Measurements from ENCODE around the gene HSD17B3.
"Not testable (repeated sequence)": the region's sequence is repeated elsewhere in the genome, so short reads cannot be mapped to it uniquely, and the experiment has no call there.

Gene HSD17B3

GRCh38 chr9:96195541-96195940 lies 106.4 kb downstream of the HSD17B3 start:
- Histone ChIP-seq H2AFZ (ENCODE audit: low read depth, low read length) (no peak overlapping the region), H3K4me1 (ENCODE audit: insufficient read depth, low read length) (no peaks in the 10 kb centered on the region), H3K27me3 (ENCODE audit: insufficient read depth, low read length) (no peaks in the 10 kb centered on the region), H3K4me3 (ENCODE audit: low read length) (no peak overlapping the region), H3K36me3 (ENCODE audit: insufficient read depth, low read length) (no peaks in the 10 kb centered on the region), H3K9me3 (ENCODE audit: low read length) (peaks cover 3% of the 10 kb centered on the region)

GRCh38 chr9:96193236-96193755 lies 108.7 kb downstream of the HSD17B3 start:
- H3K4me1 ChIP-seq (ENCODE audit: insufficient read depth, low read length): peaks cover 6% of the 10 kb centered on the region
- peaks cover 7% of the 10 kb centered on the region for H3K9me3 ChIP-seq (ENCODE audit: low read length)
- no peak overlapping the region for H3K4me3 ChIP-seq (ENCODE audit: low read length)

GRCh38 chr9:96192710-96193109 lies 109.3 kb downstream of the HSD17B3 start:
- Histone ChIP-seq H3K9me3 (ENCODE audit: low read length) (peaks cover 7% of the 10 kb centered on the region), H3K4me3 (ENCODE audit: low read length) (no peak overlapping the region), H2AFZ (ENCODE audit: low read depth, low read length) (no peak overlapping the region), H3K27me3 (ENCODE audit: insufficient read depth, low read length) (no peaks in the 10 kb centered on the region), H3K4me1 (ENCODE audit: insufficient read depth, low read length) (peaks cover 8% of the 10 kb centered on the region), H3K36me3 (ENCODE audit: insufficient read depth, low read length) (no peaks in the 10 kb centered on the region)

More at GRCh38 chr9:96193236-96193755, 108.7 kb downstream of the HSD17B3 start:
- H3K36me3 ChIP-seq (ENCODE audit: insufficient read depth, low read length): no peaks in the 10 kb centered on the region
- H2AFZ ChIP-seq (ENCODE audit: low read depth, low read length): no peak overlapping the region
- no peaks in the 10 kb centered on the region for H3K27me3 ChIP-seq (ENCODE audit: insufficient read depth, low read length)

- Histone ChIP-seq H3K27me3 (ENCODE audit: insufficient read depth, low read length) (peaks cover 6% of the 10 kb centered on the region), H3K4me3 (ENCODE audit: low read length) (no peak overlapping the region), H3K4me1 (ENCODE audit: insufficient read depth, low read length) (peaks cover 20% of the 10 kb centered on the region), H3K36me3 (ENCODE audit: insufficient read depth, low read length) (no peaks in the 10 kb centered on the region), H2AFZ (ENCODE audit: low read depth, low read length) (no peak overlapping the region), H3K9me3 (ENCODE audit: low read length) (peaks cover 13% of the 10 kb centered on the region)
Observed at GRCh38 chr9:96189995-96190394, 112.0 kb downstream of the HSD17B3 start.

GRCh38 chr9:96189581-96189980 lies 112.4 kb downstream of the HSD17B3 start:
- peaks cover 15% of the 10 kb centered on the region for H3K9me3 ChIP-seq (ENCODE audit: low read length)
- H3K4me1 ChIP-seq (ENCODE audit: insufficient read depth, low read length): peaks cover 20% of the 10 kb centered on the region
- H3K4me3 ChIP-seq (ENCODE audit: low read length); H3K27me3 ChIP-seq (ENCODE audit: insufficient read depth, low read length); H2AFZ ChIP-seq (ENCODE audit: low read depth, low read length); H3K36me3 ChIP-seq (ENCODE audit: insufficient read depth, low read length): not testable (repeated sequence)

GRCh38 chr9:96188571-96188970 lies 113.4 kb downstream of the HSD17B3 start:
- Histone ChIP-seq H3K27me3 (ENCODE audit: insufficient read depth, low read length) (peaks cover 6% of the 10 kb centered on the region), H3K4me3 (ENCODE audit: low read length) (no peak overlapping the region), H2AFZ (ENCODE audit: low read depth, low read length) (no peak overlapping the region), H3K4me1 (ENCODE audit: insufficient read depth, low read length) (peaks cover 20% of the 10 kb centered on the region), H3K36me3 (ENCODE audit: insufficient read depth, low read length) (no peaks in the 10 kb centered on the region), H3K9me3 (ENCODE audit: low read length) (peaks cover 19% of the 10 kb centered on the region)

- H2AFZ ChIP-seq (ENCODE audit: low read depth, low read length): peak overlapping the region; percentile 89
- H3K4me3 ChIP-seq (ENCODE audit: low read length): no peak overlapping the region
- H3K9me3 ChIP-seq (ENCODE audit: low read length): peaks cover 16% of the 10 kb centered on the region
- H3K36me3 ChIP-seq (ENCODE audit: insufficient read depth, low read length): no peaks in the 10 kb centered on the region
- peaks cover 6% of the 10 kb centered on the region for H3K27me3 ChIP-seq (ENCODE audit: insufficient read depth, low read length)
- H3K4me1 ChIP-seq (ENCODE audit: insufficient read depth, low read length): peaks cover 24% of the 10 kb centered on the region
Observed at GRCh38 chr9:96187151-96187555, 114.8 kb downstream of the HSD17B3 start.

- peaks cover 24% of the 10 kb centered on the region for H3K4me1 ChIP-seq (ENCODE audit: insufficient read depth, low read length)
- H3K27me3 ChIP-seq (ENCODE audit: insufficient read depth, low read length): peaks cover 6% of the 10 kb centered on the region
- H3K36me3 ChIP-seq (ENCODE audit: insufficient read depth, low read length): no peaks in the 10 kb centered on the region
- peak overlapping the region; percentile 33 for H3K4me3 ChIP-seq (ENCODE audit: low read length)
- peak overlapping the region; percentile 89 for H2AFZ ChIP-seq (ENCODE audit: low read depth, low read length)
- peaks cover 16% of the 10 kb centered on the region for H3K9me3 ChIP-seq (ENCODE audit: low read length)
Observed at GRCh38 chr9:96186591-96187011, 115.4 kb downstream of the HSD17B3 start.

- no peak overlapping the region for H2AFZ ChIP-seq (ENCODE audit: low read depth, low read length)
- no peaks in the 10 kb centered on the region for H3K36me3 ChIP-seq (ENCODE audit: insufficient read depth, low read length)
- no peak overlapping the region for H3K4me3 ChIP-seq (ENCODE audit: low read length)
- H3K27me3 ChIP-seq (ENCODE audit: insufficient read depth, low read length): peaks cover 6% of the 10 kb centered on the region
- peaks cover 24% of the 10 kb centered on the region for H3K4me1 ChIP-seq (ENCODE audit: insufficient read depth, low read length)
- peaks cover 16% of the 10 kb centered on the region for H3K9me3 ChIP-seq (ENCODE audit: low read length)
Observed at GRCh38 chr9:96185518-96186156, 116.3 kb downstream of the HSD17B3 start.
